Endothelial cell of hepatic sinusoid (primary cell): ENCODE results near the gene AHNAK2.

Experiments used
- in situ Hi-C: cut with HindIII; loops from 2 replicates; pipeline ENCODE4 v1.10.0; 2017; ENCODE audit warnings: low sequenced_read_pairs

The AHNAK2 gene

DNA sequence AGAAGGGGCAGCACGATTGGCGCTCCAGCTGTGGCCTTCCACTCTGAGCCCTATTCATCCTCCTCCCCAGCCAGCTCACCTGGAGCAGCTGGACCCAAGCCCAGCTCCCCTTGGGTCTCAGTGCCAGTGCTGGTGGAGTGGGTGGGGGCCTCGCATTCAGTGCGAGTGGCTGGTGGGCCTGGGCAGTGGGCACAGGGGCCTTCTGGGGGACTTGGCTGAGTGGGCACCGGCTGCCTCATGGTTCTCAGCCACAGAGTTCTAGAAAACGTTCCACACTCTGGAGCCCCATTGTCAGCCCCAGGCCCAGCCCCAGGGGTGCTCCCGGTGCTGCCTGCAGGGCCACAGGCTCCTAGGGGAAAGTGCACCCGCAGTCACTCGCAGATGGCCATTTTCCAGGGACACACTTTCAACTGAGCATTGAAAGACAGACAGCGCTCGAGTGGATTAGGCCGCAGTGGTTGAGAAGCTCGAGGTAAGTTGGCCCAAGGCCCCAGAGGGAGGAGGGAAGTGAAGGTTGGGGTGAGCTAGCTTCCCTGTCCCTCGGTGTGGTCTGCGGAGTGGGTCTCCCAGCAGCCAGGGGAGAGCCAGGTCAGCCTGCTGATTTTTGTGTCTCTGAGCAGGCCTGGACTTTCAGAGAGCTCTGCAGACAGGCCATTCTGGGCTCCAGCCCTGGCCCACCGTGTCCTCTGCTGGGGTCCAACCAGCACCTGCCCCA is 11.2 kb upstream of the AHNAK2 start:
- in situ Hi-C loops: no loop called here

DNA sequence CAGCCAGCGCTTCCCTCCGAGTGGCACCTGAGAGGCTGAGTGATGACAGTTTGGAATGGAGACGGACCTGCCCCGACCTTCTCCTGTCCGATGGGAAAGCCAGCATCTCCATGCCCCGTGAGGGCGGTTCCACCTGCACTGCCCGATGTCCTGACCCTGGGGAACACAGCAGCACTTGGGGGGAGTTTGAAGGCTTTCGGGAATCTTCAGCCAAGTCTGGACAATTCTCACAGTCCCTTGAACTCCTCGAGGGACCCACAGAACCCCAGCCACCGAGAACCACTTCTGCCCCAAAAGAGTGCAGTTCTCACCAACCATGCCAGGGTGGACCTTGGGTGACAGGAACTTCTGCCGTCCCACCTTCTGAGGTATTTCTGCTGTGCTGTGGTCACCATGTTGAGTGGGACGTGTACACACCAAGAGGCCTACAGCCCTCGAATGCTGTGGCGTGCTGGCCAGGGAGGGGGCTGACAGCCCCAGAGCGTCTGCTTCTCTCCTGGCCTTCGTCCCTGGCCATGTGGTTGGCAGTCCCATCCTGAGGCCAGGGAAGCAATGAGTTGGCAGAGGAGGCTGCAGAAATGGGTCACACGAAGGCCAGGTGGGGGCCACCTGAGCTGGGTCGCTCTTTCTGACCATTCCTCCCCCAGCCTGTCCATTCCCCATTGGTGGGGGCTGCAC is 8.5 kb upstream of the AHNAK2 start:
- in situ Hi-C loops: no loop called here

GRCh38 chr14:104985675-104986486 is 7.7 kb upstream of the AHNAK2 start, which contains the start of gene CLBA1:
TSS of gene CLBA1 (plus strand) at chr14:104985788. CDS start at chr14:104986432, 644 bp downstream.
- in situ Hi-C loops: no loop called here

DNA sequence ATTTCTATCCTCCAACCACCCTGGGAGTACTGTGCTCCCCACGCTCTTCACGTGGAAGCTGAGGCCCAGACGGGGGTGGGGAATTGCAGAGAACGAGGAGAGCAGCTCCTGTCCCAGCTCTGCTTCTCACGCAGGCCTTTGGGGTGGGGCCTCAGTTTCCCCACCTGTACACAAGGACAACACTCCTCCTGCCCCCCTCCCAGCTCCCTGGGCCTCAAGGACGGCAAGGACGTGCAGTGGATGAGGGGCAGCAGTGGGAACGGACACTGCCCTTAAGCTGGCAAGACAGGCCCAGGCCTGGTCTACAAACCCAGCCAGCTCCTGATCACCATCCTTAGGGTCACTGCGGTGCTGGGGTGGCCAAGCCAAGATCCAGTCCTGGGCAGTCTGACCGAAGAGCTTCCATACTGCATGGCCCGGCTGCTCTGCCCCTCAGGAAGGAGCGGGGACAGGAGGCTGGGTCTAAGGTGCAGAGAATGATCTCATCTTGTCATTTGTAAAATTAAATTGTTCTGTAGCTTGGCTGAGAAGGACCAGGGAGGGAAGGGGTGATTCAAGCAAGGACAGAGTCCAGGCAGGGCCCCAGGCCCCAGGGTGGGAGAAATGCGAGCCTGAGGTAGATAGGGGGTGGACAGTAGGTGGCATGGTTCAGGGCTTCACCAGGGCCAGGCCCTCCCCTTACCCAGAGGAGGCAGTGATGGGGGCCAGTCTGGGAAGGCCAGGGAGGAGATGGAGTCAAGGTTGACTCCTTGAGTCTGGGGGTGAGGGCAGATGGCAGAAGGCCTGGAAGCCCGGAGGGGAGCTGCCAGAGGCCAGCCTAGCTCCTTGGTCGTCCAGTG is 6.1 kb upstream of the AHNAK2 start:
- in situ Hi-C loops: no loop called here

GRCh38 chr14:104983231-104983721 is 5.1 kb upstream of the AHNAK2 start:
- in situ Hi-C loops: no loop called here

DNA sequence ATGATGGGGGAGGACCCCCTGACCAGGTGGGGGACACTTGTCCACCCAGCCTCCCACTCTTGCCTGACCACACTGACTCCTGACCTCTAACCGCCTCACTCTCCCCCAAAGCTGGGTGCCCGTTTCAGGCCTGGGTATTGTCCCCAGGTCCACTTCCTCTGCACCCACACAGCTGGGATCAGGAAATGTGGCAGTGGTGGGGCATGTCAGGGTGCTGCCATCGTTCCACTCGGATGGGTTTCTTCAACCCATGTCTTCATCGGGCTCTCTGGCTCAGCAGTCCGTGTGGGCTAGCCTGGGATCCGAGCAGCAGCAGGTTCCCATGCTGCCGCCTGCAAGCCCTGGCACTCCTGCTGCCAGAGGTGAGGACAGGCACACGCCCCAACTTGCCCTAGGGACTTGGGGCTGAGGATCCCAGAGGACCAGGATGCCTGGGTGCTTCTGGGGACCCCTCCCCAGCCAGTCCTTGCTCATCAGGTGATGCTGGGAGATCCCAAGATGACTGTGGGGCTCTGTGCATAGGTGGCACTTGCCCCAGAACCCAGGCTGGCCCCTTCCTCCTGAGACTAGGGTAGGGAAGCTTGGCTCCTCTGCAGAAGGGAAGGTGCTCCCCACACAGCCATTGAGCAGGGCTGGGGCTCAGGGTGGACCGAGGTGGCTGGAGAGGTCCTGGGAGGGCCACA is 4.5 kb upstream of the AHNAK2 start:
- in situ Hi-C loops: no loop called here

GRCh38 chr14:104981699-104982541 is 3.7 kb upstream of the AHNAK2 start:
- in situ Hi-C loops: no loop called here

DNA sequence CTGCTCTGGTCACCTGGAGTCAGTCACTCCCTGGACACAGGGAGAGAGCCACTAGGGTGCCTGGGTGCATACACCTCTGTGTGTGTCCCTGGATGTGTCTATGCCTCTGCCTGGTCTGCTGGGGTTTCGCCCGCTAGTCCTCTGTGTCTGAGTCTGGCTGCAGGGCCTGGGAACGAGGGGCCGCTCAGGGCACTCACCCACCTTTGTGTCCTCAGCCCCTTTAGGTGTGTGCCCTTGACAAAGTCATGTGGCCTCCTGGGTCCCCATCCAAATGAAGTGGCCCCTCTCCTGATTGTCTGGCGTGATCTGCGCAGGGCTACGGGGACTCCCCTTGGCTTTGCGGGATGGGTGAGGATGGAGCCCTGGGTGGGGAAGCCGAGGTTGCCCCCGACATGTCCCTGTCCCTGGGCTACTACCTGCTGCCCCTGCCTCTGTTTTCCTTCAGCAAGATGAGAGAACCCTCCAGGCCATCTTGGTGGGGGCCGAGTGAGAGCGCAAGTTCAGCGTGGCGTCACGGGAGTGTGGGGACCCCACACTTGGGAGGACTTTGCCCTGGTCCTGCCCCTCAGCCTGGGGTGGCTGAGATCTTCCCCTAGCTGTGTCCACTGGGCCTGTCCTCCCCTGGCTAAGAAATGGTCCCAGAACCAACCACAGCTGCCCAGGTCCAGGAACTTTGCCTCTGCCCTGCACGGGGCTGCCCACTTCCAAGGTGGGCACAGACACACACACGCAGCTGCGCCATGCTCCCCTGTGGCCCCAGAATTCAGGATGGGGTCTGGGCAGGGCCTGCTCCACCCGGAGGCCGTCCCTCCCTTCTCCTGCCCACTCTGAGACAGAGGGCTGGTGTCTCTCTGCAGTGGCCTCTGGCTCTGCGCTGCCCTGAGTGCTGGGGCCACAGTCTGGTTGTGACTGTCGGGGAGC is 2.7 kb upstream of the AHNAK2 start:
- in situ Hi-C loops: no loop called here

GRCh38 chr14:104979758-104980610 is 1.8 kb upstream of the AHNAK2 start:
- in situ Hi-C loops: no loop called here

DNA sequence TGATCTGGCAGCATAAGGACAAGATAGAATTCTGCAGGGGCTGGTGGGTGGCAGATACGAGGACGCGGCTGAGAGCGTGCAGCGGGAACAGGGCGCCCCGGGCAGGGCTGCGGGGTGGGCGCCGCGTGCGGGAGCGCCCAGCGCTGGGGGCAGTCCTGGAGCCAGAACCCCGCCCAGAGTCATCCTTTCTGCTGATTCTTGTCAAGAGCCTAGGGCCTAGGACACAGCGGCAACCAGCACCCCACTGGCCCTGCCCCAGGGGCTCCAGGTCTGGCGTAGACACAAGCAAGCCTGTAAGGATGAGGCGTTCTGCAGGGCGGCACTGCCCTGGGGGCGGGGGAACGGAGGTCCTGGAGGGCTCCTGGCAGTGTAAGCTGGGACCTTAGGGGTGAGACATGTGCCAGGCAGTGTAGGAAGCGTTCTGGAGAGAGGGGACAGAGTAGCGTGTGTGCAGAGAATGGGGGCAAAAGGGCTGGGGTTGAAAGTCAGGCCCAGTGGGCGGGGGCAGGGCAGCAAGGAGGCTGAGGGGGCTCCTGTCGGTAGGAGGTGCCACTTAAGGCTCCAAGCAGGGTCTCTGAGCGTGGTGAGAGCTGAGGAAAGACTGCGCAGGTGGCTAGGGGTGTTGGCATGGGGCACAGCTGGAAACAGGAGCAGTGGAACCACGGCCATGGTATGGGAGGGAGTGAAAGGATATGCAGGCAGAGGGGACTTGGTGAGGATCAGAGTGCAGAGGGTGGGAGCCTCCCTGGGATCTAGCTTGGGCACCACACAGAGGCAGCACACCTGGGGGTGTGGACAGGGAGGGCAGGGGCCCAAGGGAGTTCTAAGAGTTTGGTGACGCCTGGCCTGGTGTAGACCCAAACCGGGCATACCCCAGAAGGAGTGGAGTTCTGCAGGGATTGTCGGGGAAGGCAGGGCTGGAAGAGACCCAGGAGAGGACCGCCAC is 845 bp upstream of the AHNAK2 start:
- in situ Hi-C loops: no loop called here

- in situ Hi-C loops: no loop called here
Observed at GRCh38 chr14:104977008-104977680, 1.0 kb downstream of the AHNAK2 start.

DNA sequence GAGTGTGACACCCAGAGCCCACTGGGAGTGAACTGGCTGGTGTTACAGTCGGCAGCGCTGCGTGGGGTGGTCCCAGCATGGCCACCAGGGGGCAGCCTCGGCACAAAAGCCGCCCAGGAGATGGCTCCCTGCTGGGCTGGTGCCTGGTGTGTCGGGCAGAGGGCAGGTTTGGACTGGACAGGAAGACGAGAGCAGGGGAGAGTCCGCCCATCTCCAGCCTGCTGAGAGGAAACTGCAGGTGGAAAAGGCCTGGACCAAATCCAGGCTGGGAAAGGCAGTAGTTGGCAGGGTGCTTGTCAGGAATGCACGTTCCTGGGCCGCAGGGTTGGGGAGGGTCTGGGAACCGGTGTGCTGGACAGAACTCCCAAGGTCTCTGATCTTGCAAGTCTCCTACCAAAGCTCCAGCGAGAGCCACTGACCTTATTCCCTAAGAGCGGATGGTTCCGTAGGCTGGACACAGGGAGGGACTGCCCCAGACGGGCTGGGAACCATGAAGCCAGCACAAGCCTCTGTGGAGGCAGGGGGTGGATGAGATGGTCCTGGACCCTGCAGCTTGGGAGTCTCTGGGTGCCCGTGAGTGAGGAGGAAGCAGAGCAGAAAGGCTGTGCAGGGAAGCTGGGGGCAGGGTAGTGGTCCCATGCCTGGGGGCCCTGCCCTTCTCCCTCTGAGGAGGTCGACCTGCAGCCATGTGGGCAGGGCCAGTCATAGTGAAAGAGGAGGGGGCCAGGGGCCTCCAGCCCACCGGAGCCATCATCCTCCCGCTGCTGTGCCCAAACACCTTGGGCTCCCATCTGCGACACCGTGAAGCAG is 1.8 kb downstream of the AHNAK2 start:
- in situ Hi-C loops: no loop called here

DNA sequence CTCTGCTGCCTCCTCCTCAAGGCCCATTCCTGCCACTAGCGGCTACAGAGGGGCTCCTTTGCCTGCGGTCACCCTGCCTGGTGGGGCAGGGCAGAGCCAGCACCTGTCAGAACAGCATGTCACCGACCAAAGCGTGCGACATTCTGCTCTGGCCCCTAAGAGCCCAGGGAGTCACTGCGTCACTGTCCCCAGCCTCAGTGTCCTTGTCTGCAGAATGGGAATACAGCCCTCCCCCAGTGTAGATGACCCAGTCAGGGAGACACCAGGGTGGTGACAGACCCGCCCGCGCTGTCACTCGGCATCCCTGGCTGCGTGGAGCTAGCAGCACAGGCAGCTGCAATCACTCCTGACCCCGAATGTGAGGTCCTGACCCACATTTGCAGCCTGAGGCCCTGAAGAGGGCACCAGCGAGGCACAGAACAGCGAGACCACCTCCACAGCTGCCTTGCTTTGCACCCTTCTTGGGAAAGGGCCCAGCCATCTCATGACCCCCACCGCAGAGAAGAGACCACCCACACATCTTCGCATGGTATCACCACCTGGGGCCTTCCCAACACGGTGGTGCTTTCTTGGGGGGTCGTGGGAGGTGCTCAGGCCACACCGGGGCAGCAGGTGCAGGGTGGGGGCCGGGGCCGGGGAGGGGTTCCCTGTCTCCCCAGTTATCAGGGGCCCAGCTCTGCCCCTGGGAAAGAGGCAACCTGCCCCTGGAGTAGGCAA is 2.5 kb downstream of the AHNAK2 start:
- in situ Hi-C loops: no loop called here
